GM18868 (cell line): ENCODE results near the gene CNTF.

Experiments
- ATAC-seq: cut with Tn5 transposase; IDR thresholded peaks from one replicate; pipeline ENCODE4 v1.9.1; 2021; ENCODE audit warnings: mild to moderate bottlenecking, moderate library complexity; ENCODE audit not compliant: unreplicated experiment

The CNTF gene

GRCh38 chr11:58641803-58642581 lies 19.5 kb downstream of the CNTF start:
- ATAC-seq: no peak

DNA sequence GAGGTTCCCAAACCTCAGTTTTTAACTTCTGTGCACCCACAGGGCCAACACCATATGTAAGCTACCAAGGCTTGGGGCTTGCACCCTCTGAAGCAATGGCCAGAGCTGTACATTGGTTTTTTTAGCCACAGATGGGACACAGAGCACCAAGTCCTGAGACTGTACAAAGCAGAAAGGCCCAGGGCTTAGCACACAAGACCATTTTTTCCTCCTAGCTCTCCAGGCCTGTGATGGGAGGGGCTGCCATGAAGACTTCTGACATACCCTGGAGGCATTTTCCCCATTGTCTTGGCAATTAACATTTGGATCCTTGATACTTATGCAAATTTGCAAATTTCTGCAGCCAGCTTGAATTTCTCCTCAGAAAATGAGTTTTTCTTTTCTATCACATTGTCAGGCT lies 23.4 kb downstream of the CNTF start:
- ATAC-seq: no peak

GRCh38 chr11:58647141-58647699 lies 24.8 kb downstream of the CNTF start:
- peak; percentile 85 for ATAC-seq

- ATAC-seq: peak; percentile 5
Measured at GRCh38 chr11:58647866-58648265, 25.4 kb downstream of the CNTF start.

DNA sequence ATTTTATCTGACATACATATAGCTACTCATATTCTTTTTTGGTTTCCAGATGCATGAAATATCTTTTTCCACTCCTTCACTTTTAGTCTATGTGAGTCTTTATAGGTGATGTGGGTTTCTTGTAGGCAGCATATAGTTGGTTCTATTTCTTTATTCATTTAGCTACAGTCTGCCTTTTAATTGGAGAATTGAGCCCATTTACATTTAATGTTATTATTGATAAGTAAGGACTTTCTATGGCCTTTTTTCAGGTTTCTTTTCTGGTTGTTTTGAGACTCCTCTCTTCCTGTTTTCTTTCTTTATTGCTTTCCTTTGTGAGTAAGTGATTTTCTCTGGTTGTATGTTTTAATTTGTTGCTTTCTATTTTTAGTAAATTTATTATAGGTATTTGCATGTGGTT lies 27.2 kb downstream of the CNTF start:
- ATAC-seq: no peak

DNA sequence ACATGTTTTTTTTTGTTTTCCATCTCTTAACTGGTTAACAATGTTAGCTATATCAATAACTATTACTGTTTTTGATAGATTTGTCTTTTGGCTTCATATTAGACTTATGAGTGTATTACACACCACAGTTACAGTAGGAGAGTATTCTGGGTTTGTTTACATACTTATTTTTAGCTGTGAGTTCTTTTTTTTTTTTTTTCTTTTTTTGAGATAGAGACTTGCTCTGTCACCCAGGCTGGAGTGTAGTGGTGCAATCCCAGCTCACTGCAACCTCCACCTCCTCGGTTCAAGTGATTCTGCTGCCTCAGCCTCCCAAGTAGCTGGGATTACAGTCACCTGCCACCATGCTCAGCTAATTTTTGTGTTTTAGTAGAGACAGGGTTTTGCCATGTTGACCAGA lies 28.0 kb downstream of the CNTF start:
- no peak for ATAC-seq

DNA sequence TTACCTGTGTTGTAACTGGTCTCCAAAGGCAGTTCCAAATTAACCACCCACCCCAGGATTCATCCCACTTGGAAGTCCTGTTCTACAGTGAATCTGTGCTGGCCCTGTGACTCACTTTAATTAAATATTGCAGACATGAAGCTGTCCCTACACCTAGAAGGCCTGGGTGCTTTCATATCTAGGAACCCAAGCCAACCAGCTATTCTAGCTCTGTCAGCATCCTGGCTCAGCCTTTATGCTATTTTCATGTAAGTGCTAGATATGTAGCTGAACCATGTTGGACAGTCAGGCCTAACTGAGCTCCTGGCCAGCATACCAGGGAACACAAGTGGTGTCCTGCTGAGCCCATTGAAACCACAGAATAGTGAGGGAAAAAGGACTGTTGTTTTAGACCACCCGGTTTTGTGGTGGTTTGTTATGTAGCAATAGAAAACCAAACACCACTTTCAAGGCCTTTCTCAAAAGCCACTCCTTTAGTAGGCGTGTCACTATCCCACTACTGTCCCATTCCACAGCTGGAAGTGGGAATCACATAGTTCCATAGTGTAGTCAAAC lies 30.3 kb downstream of the CNTF start:
- no peak for ATAC-seq

DNA sequence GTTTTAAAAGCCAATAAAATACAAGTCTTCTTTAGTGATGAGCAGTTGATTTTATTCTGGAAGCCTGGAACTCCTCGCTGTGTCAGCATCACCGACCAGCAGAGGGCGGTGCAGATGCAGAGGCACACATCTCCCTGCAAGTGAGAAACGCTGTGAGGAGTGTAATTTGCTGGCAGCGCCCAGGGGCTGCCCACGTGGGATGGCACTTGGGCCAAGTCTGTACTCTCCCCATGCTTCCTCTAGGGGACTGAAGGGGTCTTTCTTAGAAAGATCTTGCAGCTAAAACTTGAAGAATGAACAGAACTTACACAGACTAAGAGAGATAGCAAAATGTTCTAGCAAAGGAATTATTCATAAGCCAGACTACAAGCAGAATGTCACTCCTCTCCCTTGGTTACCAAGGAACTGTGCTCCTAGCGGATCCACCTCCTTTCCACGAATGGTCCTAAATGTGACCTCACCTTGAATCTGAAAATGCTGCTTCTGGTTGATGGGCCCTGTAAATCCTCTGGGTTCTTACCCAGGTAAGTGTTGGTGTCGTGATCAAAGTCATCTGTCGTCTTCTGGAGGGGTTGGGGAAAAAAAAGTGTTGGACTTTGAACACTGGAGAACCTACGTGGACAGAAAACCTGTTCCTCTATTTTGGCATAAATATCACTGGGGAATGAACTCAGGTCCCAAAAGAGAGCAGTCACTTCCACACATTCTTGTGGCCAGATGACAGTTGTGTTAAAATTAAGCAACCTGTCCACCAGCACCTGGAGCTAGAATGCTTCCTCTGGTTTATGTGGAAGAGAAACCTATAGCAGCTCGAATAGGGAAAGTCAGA lies 31.8 kb downstream of the CNTF start:
- ATAC-seq: peak; percentile 96

GRCh38 chr11:58654908-58655296 lies 32.4 kb downstream of the CNTF start:
- peak; percentile 43 for ATAC-seq

- no peak for ATAC-seq
Measured at GRCh38 chr11:58656348-58656747, 33.9 kb downstream of the CNTF start.

- no peak for ATAC-seq
Measured at GRCh38 chr11:58658623-58659022, 36.2 kb downstream of the CNTF start.

DNA sequence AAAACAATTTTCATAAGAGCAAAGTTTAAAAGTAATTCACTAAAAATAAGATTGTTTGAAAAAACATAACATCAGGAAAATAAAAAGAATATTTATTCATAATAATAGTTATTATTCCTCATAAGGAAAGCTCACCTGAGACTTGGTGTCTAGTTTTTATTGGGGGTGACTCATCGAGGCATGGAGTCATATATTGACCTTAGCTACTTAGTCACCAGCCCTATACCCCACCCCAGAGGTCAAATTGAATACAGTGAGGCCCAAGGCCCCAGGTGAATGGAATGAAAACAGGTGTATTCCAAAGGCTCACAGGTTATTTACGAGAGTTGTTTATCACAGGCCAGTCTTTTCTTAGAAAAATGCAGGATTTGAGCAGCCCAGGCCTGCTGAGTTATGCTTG lies 36.9 kb downstream of the CNTF start:
- no peak for ATAC-seq

GRCh38 chr11:58659910-58660570 lies 37.6 kb downstream of the CNTF start:
- no peak for ATAC-seq

- ATAC-seq: no peak
Measured at GRCh38 chr11:58671983-58672633, 49.6 kb downstream of the CNTF start.

DNA sequence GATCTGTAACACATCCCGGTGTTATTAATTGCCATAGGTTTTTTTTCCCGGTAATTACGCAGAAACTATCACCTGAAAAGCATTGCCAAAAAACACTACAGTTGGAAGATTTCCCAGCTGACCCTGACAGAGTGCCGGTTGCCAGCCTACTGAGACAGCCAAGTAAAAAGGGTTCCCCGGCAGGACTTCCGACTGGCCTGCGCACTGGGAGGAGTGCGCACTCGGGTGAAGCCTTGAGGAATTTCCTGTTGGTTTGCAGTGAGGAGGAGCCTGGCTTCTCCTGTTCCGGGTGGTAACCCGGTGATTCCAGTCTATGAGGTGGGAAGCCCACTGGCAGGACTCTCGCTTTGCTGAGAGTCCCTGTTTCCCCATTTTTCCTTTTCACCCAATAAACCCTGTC lies 52.1 kb downstream of the CNTF start:
- no peak for ATAC-seq
